Skeletal muscle satellite cell (primary cell): Measurements from ENCODE around the gene SPZ1.
"Not testable (repeated sequence)": the region's sequence is repeated elsewhere in the genome, so short reads cannot be mapped to it uniquely, and the experiment has no call there.

Experiments
- H3K27me3 ChIP-seq: 2 replicates; pipeline ENCODE4 v1.7.0; 2013; ENCODE audit warnings: low read length; ENCODE audit not compliant: control insufficient read depth, insufficient read depth
- H3K36me3 ChIP-seq: 2 replicates; pipeline ENCODE4 v1.7.0; 2013; ENCODE audit warnings: mild to moderate bottlenecking, control low read depth, low read length; ENCODE audit not compliant: insufficient read depth
- H3K4me1 ChIP-seq: 2 replicates; pipeline ENCODE4 v1.7.0; 2013; ENCODE audit warnings: low read length; ENCODE audit not compliant: control insufficient read depth, insufficient read depth
- H3K4me2 ChIP-seq: 2 replicates; pipeline ENCODE4 v1.7.0; 2013; ENCODE audit warnings: mild to moderate bottlenecking, low read length
- H3K4me3 ChIP-seq: 2 replicates; pipeline ENCODE4 v1.7.0; 2013; ENCODE audit warnings: low read length
- H3K9ac ChIP-seq: 2 replicates; pipeline ENCODE4 v1.7.0; 2013; ENCODE audit warnings: mild to moderate bottlenecking, low read depth, low read length, moderate library complexity
- H3K9me3 ChIP-seq: replicated peaks from 2 replicates; pipeline ENCODE4 v1.7.0; 2013; ENCODE audit warnings: mild to moderate bottlenecking, control low read depth, low read length

SPZ1 gene

DNA sequence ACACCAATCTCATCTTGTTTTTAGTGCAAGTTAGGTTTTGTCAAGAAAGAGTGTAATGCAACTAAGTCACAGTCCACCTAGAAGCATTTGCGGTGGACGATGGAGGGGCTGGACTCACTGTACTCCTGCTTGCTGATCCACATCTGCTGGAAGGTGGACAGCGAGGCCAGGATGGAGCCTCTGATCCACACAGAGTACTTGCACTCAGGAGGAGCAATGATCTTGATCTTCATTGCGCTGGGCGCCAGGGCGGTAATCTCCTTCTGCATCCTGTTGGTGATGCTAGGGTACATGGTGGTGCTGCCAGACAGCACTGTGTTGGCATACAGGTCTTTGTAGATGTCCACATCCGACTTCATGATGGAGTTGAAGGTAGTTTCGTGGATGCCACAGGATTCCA lies 20.2 kb upstream of the SPZ1 start:
- H3K9me3 ChIP-seq, result no peaks in the 10 kb centered on the region
- no peak overlapping the region for H3K4me2 ChIP-seq
- H3K9ac ChIP-seq, result no peak overlapping the region
- H3K36me3 ChIP-seq, result no peaks in the 10 kb centered on the region
- H3K4me1 ChIP-seq, result no peaks in the 10 kb centered on the region
- no peak overlapping the region for H3K4me3 ChIP-seq
- H3K27me3 ChIP-seq, result no peaks in the 10 kb centered on the region

GRCh38 chr5:80300125-80300524 lies 19.7 kb upstream of the SPZ1 start:
- Histone ChIP-seq H3K4me3 (no peak overlapping the region), H3K9ac (no peak overlapping the region), H3K4me2 (no peak overlapping the region), H3K27me3 (no peaks in the 10 kb centered on the region), H3K36me3 (no peaks in the 10 kb centered on the region), H3K9me3 (no peaks in the 10 kb centered on the region), H3K4me1 (no peaks in the 10 kb centered on the region)

- not testable (repeated sequence) for H3K4me1 ChIP-seq, H3K36me3 ChIP-seq, H3K27me3 ChIP-seq, H3K4me2 ChIP-seq, H3K9me3 ChIP-seq, H3K9ac ChIP-seq, H3K4me3 ChIP-seq
These were observed 19.0 kb upstream of the SPZ1 start for GRCh38 chr5:80300796-80301195.

- not testable (repeated sequence) for H3K4me3 ChIP-seq, H3K9ac ChIP-seq, H3K36me3 ChIP-seq, H3K4me2 ChIP-seq, H3K9me3 ChIP-seq, H3K4me1 ChIP-seq, H3K27me3 ChIP-seq
These were observed 18.5 kb upstream of the SPZ1 start for GRCh38 chr5:80301342-80301741.

DNA sequence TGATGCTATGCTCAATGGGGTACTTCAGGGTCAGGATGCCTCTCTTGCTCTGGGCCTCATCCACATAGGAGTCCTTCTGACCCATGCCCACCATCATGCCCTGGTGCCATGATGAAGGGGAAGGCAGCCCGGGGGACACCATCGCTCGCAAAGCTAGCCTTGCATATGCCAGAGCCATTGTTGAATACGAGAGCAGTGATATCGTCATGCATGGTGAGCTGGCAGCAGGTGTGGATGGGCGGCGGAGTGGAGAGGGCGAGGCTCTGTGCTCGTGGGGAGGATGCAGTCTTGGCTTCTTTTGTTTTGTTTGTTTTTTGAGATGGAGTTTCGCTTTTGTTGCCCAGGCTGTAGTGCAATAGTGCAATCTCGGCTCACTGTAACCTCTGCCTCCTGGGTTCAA lies 17.2 kb upstream of the SPZ1 start:
- no peak overlapping the region for H3K9ac ChIP-seq
- H3K27me3 ChIP-seq, result no peaks in the 10 kb centered on the region
- no peak overlapping the region for H3K4me2 ChIP-seq
- H3K9me3 ChIP-seq, result no peaks in the 10 kb centered on the region
- no peaks in the 10 kb centered on the region for H3K4me1 ChIP-seq
- no peak overlapping the region for H3K4me3 ChIP-seq
- no peaks in the 10 kb centered on the region for H3K36me3 ChIP-seq

GRCh38 chr5:80308526-80308925 lies 11.3 kb upstream of the SPZ1 start:
- Histone ChIP-seq H3K4me1 (no peaks in the 10 kb centered on the region), H3K36me3 (no peaks in the 10 kb centered on the region), H3K27me3 (no peaks in the 10 kb centered on the region), H3K9ac (no peak overlapping the region), H3K4me2 (no peak overlapping the region), H3K4me3 (no peak overlapping the region), H3K9me3 (no peaks in the 10 kb centered on the region)

GRCh38 chr5:80309871-80310665 lies 9.7 kb upstream of the SPZ1 start:
- H3K4me1 ChIP-seq, result no peaks in the 10 kb centered on the region
- no peaks in the 10 kb centered on the region for H3K9me3 ChIP-seq
- no peak overlapping the region for H3K4me3 ChIP-seq
- no peaks in the 10 kb centered on the region for H3K36me3 ChIP-seq
- H3K9ac ChIP-seq, result no peak overlapping the region
- H3K27me3 ChIP-seq, result no peaks in the 10 kb centered on the region
- no peak overlapping the region for H3K4me2 ChIP-seq

- H3K4me1 ChIP-seq, result no peaks in the 10 kb centered on the region
- H3K9me3 ChIP-seq, result no peaks in the 10 kb centered on the region
- peaks cover 11% of the 10 kb centered on the region for H3K27me3 ChIP-seq
- no peak overlapping the region for H3K9ac ChIP-seq
- H3K4me2 ChIP-seq, result no peak overlapping the region
- H3K36me3 ChIP-seq, result no peaks in the 10 kb centered on the region
- H3K4me3 ChIP-seq, result no peak overlapping the region
These were observed 4.6 kb upstream of the SPZ1 start for GRCh38 chr5:80315244-80315643.

- H3K9me3 ChIP-seq, result no peaks in the 10 kb centered on the region
- peaks cover 22% of the 10 kb centered on the region for H3K27me3 ChIP-seq
- H3K4me2 ChIP-seq, result no peak overlapping the region
- H3K9ac ChIP-seq, result no peak overlapping the region
- H3K36me3 ChIP-seq, result no peaks in the 10 kb centered on the region
- H3K4me3 ChIP-seq, result no peak overlapping the region
- no peaks in the 10 kb centered on the region for H3K4me1 ChIP-seq
These were observed 1.6 kb upstream of the SPZ1 start for GRCh38 chr5:80318212-80318611.

DNA sequence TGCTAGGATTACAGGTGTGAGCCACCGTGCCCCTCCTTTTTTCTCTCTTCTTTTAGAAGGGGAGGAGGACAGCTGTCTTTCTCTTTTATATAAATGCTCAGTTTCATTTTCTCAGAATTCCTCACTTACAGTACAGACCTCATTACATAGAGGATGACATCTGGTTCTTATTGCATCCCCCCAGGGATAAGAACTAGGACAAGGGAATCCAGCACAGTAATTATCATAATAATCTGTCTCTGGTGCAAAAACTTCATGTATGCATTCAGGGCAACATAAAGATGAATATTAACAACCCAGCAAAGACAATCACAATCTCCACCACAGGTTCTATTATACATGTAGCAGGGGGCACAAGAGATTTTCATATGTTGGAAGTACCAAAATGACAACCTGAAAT lies 5.1 kb downstream of the SPZ1 start:
- Histone ChIP-seq H3K4me2 (no peak overlapping the region), H3K9me3 (no peaks in the 10 kb centered on the region), H3K36me3 (no peaks in the 10 kb centered on the region), H3K4me1 (no peaks in the 10 kb centered on the region), H3K9ac (no peak overlapping the region), H3K4me3 (no peak overlapping the region), H3K27me3 (peaks cover 14% of the 10 kb centered on the region)

DNA sequence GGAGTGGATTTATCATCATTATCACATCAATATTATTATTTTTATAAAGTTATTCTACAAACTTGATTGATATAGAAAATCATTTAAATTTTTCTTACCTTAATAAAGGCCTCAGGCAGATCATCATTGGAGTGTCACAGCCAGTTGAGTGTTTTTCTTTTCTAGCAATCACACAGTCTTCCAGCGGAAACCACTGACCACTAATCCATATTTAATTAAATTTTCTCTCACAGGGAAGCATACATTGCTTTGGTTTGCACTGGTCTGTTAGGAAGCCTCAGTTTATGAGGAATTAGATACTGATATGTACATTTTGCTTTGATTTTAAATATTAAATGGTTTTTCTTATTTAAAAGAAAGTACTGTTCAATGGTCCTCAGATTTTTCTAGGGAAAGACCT lies 6.7 kb downstream of the SPZ1 start:
- Histone ChIP-seq H3K36me3 (no peaks in the 10 kb centered on the region), H3K9ac (no peak overlapping the region), H3K27me3 (peaks cover under 1% of the 10 kb centered on the region), H3K4me2 (no peak overlapping the region), H3K4me1 (no peaks in the 10 kb centered on the region), H3K9me3 (no peaks in the 10 kb centered on the region), H3K4me3 (no peak overlapping the region)

- Histone ChIP-seq H3K27me3 (peaks cover 6% of the 10 kb centered on the region), H3K4me3 (no peak overlapping the region), H3K36me3 (no peaks in the 10 kb centered on the region), H3K4me2 (no peak overlapping the region), H3K9me3 (no peaks in the 10 kb centered on the region), H3K4me1 (no peaks in the 10 kb centered on the region), H3K9ac (no peak overlapping the region)
These were observed 17.6 kb downstream of the SPZ1 start for GRCh38 chr5:80337379-80337778.
